Stimulated activated naive CD8-positive, alpha-beta T cell treated with anti-CD3 and anti-CD28 coated beads, Interleukin-15, amount 100 ng/mL, for 72 hours (primary cell): Measurements from ENCODE around the gene NAPSA.
"Not testable (repeated sequence)": the region's sequence is repeated elsewhere in the genome, so short reads cannot be mapped to it uniquely, and the experiment has no call there.

Experiments used
- ATAC-seq: fragments of 150-1000 bp; cut with Tn5 transposase; 2 replicates; pipeline ENCODE4 v1.10.0; 2021; ENCODE audit warnings: mild to moderate bottlenecking, moderate library complexity
- DNase-seq, 2 donors: peaks; one replicate each; pipeline ENCODE4 v3.0.0; 2021 to 2022
- H3K27ac Mint-ChIP-seq, 2 donors: one replicate each; pipeline ENCODE4 v1.8.0; 2022; ENCODE audit warnings: mild to moderate bottlenecking in 2 of 2, mixed read lengths in 2 of 2, moderate library complexity in 2 of 2
- H3K27me3 Mint-ChIP-seq: one replicate; pipeline ENCODE4 v1.8.0; 2022; ENCODE audit warnings: mixed read lengths
- H3K4me1 Mint-ChIP-seq: one replicate; pipeline ENCODE4 v1.8.0; 2022; ENCODE audit warnings: mild to moderate bottlenecking, mixed read lengths
- H3K4me3 Mint-ChIP-seq, 2 donors: one replicate each; pipeline ENCODE4 v1.8.0; 2022; ENCODE audit warnings: mild to moderate bottlenecking in 2 of 2, mixed read lengths in 2 of 2, moderate library complexity in 1 of 2
- H3K9me3 Mint-ChIP-seq, 2 donors: one replicate each; pipeline ENCODE4 v1.8.0; 2022; ENCODE audit warnings: mixed read lengths in 2 of 2

NAPSA gene

GRCh38 chr19:50392759-50393158 is 27.3 kb upstream of the NAPSA start:
- H3K4me1 Mint-ChIP-seq, result peaks cover 14% of the 10 kb centered on the region

GRCh38 chr19:50390952-50391351 is 25.5 kb upstream of the NAPSA start:
- not testable (repeated sequence) for DNase-seq, H3K27me3 Mint-ChIP-seq, H3K9me3 Mint-ChIP-seq, H3K4me3 Mint-ChIP-seq, H3K27ac Mint-ChIP-seq, ATAC-seq
- peaks cover 24% of the 10 kb centered on the region for H3K4me1 Mint-ChIP-seq

More at GRCh38 chr19:50392759-50393158, 27.3 kb upstream of the NAPSA start:
- DNase-seq (no peak), ATAC-seq (no peak)
- Mint-ChIP-seq H3K27me3 (no peaks in the 10 kb centered on the region), H3K9me3 (no peaks in the 10 kb centered on the region), H3K4me3 (no peak overlapping the region), H3K27ac (no peak overlapping the region)

- not testable (repeated sequence) for DNase-seq, H3K27me3 Mint-ChIP-seq, ATAC-seq, H3K4me3 Mint-ChIP-seq, H3K9me3 Mint-ChIP-seq
- Mint-ChIP-seq H3K4me1 (peaks cover 31% of the 10 kb centered on the region), H3K27ac (peak overlapping the region in 1 of 2 donors; percentile 71)
Observed at GRCh38 chr19:50390295-50390694, 24.9 kb upstream of the NAPSA start.

- DNase-seq (no peak), ATAC-seq (no peak)
- no peaks in the 10 kb centered on the region for H3K27me3 Mint-ChIP-seq
- peaks cover 47% of the 10 kb centered on the region for H3K4me1 Mint-ChIP-seq
- no peaks in the 10 kb centered on the region for H3K9me3 Mint-ChIP-seq
- peak overlapping the region in 1 of 2 donors; percentile 43 for H3K27ac Mint-ChIP-seq
- peak overlapping the region in 1 of 2 donors; percentile 2 for H3K4me3 Mint-ChIP-seq
Observed at GRCh38 chr19:50387868-50388245, 22.4 kb upstream of the NAPSA start.

- Mint-ChIP-seq H3K4me1 (peaks cover 47% of the 10 kb centered on the region), H3K27ac (no peak overlapping the region), H3K27me3 (no peaks in the 10 kb centered on the region), H3K9me3 (no peaks in the 10 kb centered on the region), H3K4me3 (peak overlapping the region in 1 of 2 donors; percentile 2)
- ATAC-seq (no peak), DNase-seq (no peak)
Observed at GRCh38 chr19:50387176-50387867, 21.9 kb upstream of the NAPSA start.

- Mint-ChIP-seq H3K4me1 (peaks cover 48% of the 10 kb centered on the region), H3K4me3 (peak overlapping the region; percentile 94 to 100), H3K9me3 (no peaks in the 10 kb centered on the region), H3K27me3 (no peaks in the 10 kb centered on the region), H3K27ac (peak overlapping the region; percentile 96 to 98)
- ATAC-seq (no peak), DNase-seq (no peak)
Observed at GRCh38 chr19:50384685-50385535, 19.5 kb upstream of the NAPSA start.

DNA sequence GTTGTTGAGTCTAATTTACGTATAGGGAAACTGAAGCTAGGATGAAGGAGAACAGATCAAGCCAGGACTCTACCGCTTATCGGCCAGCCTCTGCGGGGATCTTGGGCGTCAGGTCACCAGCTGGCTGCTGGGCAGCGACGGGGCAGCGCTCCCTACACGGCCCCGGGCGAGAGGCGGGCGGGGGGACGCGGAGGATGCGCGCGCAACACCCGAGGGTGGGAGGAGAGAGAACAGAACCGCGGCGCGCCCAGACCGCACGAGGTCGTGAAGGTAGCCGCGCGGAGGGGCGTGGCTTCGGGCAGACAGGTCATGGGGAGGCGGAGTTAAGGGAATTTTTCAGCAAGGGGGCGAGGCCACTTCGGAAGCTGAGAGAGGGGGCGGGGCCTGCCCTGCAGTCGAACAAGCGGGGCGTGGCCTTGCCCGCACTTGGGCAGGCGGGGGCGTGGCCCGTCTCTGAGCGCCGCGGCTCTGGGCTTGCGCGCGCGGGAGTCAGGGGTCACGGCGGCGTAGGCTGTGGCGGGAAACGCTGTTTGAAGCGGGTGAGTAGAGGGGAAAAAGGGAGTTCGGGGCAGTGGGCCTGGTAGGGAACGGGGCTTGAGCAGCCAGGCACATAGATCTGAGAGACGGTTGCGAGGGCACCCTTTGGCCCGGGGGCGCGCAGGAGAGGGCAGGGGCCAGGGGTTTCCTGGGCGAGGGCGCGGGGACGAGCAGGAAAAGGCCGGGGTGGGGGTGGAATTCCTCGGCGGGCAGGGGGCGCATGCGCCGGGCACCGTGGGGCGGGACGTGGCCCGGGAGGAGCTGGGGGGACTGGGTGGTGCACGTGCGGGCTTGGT is 18.6 kb upstream of the NAPSA start, which contains the start of gene POLD1:
Gene POLD1, plus strand, starts transcription at position 496 of the 833 bp plus-strand sequence. CDS start 14,505 bp downstream, outside the sequence.
- no peaks in the 10 kb centered on the region for H3K9me3 Mint-ChIP-seq
- H3K27me3 Mint-ChIP-seq, result no peaks in the 10 kb centered on the region
- H3K4me1 Mint-ChIP-seq, result peaks cover 56% of the 10 kb centered on the region
- ATAC-seq, result peak; percentile 92
- peak within 1 kb of the TSS; percentile 94 to 100 for H3K4me3 Mint-ChIP-seq
- H3K27ac Mint-ChIP-seq, result peak within 1 kb of the TSS; percentile 96 to 98
- peak; percentile 99 for DNase-seq

GRCh38 chr19:50383001-50383851 is 17.8 kb upstream of the NAPSA start:
- DNase-seq (no peak), ATAC-seq (no peak)
- Mint-ChIP-seq H3K27me3 (no peaks in the 10 kb centered on the region), H3K4me1 (peaks cover 60% of the 10 kb centered on the region), H3K27ac (peak overlapping the region; percentile 74 to 96), H3K9me3 (no peaks in the 10 kb centered on the region), H3K4me3 (peak overlapping the region; percentile 94 to 100)

DNA sequence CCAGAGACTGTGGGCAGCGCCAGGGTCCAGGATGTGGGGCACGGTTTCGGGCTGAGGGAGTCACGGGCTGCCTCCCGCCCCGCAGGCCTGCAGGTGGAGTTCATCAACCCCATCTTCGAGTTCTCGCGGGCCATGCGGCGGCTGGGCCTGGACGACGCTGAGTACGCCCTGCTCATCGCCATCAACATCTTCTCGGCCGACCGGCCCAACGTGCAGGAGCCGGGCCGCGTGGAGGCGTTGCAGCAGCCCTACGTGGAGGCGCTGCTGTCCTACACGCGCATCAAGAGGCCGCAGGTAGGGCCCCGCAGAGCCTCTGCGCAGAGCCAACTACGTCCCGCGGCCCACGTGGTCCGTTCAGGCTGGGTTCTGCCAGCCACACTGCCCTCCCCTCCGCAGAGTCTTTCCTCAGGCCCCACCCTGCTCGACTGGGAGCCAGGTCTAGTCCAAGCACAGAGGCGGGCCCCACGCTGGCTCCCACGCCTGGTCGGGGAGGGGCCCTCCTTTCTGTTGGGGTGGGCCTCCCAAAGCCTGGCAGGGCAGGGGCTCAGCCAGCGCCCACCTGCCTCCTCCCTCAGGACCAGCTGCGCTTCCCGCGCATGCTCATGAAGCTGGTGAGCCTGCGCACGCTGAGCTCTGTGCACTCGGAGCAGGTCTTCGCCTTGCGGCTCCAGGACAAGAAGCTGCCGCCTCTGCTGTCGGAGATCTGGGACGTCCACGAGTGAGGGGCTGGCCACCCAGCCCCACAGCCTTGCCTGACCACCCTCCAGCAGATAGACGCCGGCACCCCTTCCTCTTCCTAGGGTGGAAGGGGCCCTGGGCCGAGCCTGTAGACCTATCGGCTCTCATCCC is 16.7 kb upstream of the NAPSA start:
- H3K4me1 Mint-ChIP-seq, result peaks cover 63% of the 10 kb centered on the region
- ATAC-seq, result no peak
- no peak for DNase-seq
- no peaks in the 10 kb centered on the region for H3K27me3 Mint-ChIP-seq
- H3K9me3 Mint-ChIP-seq, result no peaks in the 10 kb centered on the region
- H3K27ac Mint-ChIP-seq, result no peak overlapping the region
- no peak overlapping the region for H3K4me3 Mint-ChIP-seq

DNA sequence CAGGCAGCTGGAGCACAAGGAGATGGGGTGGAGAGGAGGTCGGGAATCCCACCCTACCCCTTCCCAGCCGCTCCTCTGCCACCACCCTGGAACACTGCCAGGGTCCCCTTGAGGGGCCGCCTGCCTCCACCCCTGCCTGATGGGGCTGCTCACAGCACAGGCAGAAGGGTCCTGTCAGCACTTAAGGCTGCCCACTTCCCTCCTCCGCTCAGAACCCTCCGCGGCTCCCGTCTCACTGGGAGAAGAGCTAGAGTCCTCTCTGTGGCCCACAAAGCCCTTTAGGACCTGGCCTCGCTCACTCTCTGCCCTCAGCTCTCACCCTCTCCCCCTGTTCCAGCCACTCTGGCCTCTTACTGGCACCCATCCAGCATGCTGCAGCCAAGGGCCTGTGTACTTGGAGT is 15.3 kb upstream of the NAPSA start:
- ATAC-seq (no peak), DNase-seq (no peak)
- no peak overlapping the region for H3K4me3 Mint-ChIP-seq
- H3K27me3 Mint-ChIP-seq, result no peaks in the 10 kb centered on the region
- no peaks in the 10 kb centered on the region for H3K9me3 Mint-ChIP-seq
- H3K4me1 Mint-ChIP-seq, result peaks cover 57% of the 10 kb centered on the region
- H3K27ac Mint-ChIP-seq, result no peak overlapping the region

GRCh38 chr19:50380137-50380536 is 14.7 kb upstream of the NAPSA start:
- Mint-ChIP-seq H3K4me1 (peaks cover 51% of the 10 kb centered on the region), H3K4me3 (no peak overlapping the region), H3K27me3 (no peaks in the 10 kb centered on the region), H3K9me3 (no peaks in the 10 kb centered on the region), H3K27ac (no peak overlapping the region)
- no peak for DNase-seq
- no peak for ATAC-seq

DNA sequence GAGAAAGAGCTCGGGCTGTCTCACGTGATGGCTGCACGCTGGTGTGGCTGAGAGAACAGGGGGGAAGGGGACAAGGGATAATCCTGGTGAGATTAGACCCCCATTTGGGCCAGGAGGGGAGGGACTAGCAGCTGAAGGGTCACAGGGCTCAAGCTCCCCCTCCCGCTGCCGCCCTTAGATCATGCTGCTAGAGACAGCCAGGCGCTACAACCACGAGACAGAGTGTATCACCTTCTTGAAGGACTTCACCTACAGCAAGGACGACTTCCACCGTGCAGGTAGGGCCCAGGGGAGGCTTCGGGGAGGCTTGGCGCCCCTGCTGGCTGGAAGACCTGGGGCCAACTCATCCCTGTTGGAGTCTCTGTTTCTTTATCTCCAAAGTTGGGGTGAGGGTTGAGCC is 14.2 kb upstream of the NAPSA start:
- no peaks in the 10 kb centered on the region for H3K27me3 Mint-ChIP-seq
- peak overlapping the region in 1 of 2 donors; percentile 54 for H3K27ac Mint-ChIP-seq
- H3K9me3 Mint-ChIP-seq, result no peaks in the 10 kb centered on the region
- H3K4me1 Mint-ChIP-seq, result peaks cover 49% of the 10 kb centered on the region
- H3K4me3 Mint-ChIP-seq, result no peak overlapping the region
- ATAC-seq (no peak), DNase-seq (no peak)

DNA sequence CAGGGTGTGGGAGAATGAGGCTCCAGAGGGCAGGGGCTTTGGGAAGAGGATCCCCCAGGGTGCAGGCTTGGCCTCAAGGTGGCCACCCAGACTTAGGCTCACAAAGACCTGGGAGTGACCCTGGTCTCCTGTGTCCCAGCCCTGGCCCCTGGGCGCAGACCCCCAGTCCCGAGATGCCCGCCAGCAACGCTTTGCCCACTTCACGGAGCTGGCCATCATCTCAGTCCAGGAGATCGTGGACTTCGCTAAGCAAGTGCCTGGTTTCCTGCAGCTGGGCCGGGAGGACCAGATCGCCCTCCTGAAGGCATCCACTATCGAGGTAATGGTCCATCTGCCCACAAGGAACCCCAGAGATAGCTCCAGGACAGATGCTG is 13.4 kb upstream of the NAPSA start:
- ATAC-seq (no peak), DNase-seq (no peak)
- no peak overlapping the region for H3K27ac Mint-ChIP-seq
- peaks cover 49% of the 10 kb centered on the region for H3K4me1 Mint-ChIP-seq
- H3K4me3 Mint-ChIP-seq, result no peak overlapping the region
- no peaks in the 10 kb centered on the region for H3K27me3 Mint-ChIP-seq
- H3K9me3 Mint-ChIP-seq, result no peaks in the 10 kb centered on the region
